Activated T-helper 1 cell treated with anti-CD3 and anti-CD28 coated beads, Interleukin-12 subunit alpha, Interleukin-12 subunit beta, Interleukin-2, Interleukin-4 antibody, amounts not matched to agents 30 ng/mL and 10 ng/mL and 1 ng/mL, durations not matched to agents 14 hours and 24 hours and 36 hours (primary cell): ENCODE data around the gene CSNK1G1. TPM values are rescaled to one million over a fixed set of nuclear protein-coding genes. Genes with fewer than 3 reads are reported as not detected.
"Not testable (repeated sequence)": the region's sequence is repeated elsewhere in the genome, so short reads cannot be mapped to it uniquely, and the experiment has no call there.

Experiments used
- DNase-seq: peaks from one replicate; pipeline ENCODE4 v3.0.0; 2021; ENCODE audit warnings: low spot score
- H3K27ac Mint-ChIP-seq: one replicate; pipeline ENCODE4 v1.8.0; 2021; ENCODE audit warnings: mild to moderate bottlenecking, mixed read lengths
- H3K27me3 Mint-ChIP-seq: one replicate; pipeline ENCODE4 v1.8.0; 2022; ENCODE audit warnings: mild to moderate bottlenecking, moderate library complexity, mixed read lengths; ENCODE audit not compliant: insufficient read depth
- H3K36me3 Mint-ChIP-seq: one replicate; pipeline ENCODE4 v1.8.0; 2021; ENCODE audit warnings: low read depth, mixed read lengths
- H3K4me1 Mint-ChIP-seq: one replicate; pipeline ENCODE4 v1.8.0; 2021; ENCODE audit warnings: low read depth, mixed read lengths
- H3K4me3 Mint-ChIP-seq: one replicate; pipeline ENCODE4 v1.8.0; 2021; ENCODE audit warnings: mild to moderate bottlenecking, moderate library complexity, mixed read lengths
- H3K9me3 Mint-ChIP-seq: one replicate; pipeline ENCODE4 v1.8.0; 2021; ENCODE audit warnings: mixed read lengths
- intact Hi-C: fragments of 100-400 bp; cut with micrococcal nuclease; formaldehyde crosslinking; loops from one replicate; pipeline ENCODE4 v1.15.1; 2024
- total RNA-seq: library from RNA; stranded (reverse); gene quantifications from 2 replicates; pipeline ENCODE4 v1.2.3, GENCODE V29; 2022

Gene CSNK1G1
- total RNA-seq, 1 donor from 2014 or later: 31.3 TPM

DNA sequence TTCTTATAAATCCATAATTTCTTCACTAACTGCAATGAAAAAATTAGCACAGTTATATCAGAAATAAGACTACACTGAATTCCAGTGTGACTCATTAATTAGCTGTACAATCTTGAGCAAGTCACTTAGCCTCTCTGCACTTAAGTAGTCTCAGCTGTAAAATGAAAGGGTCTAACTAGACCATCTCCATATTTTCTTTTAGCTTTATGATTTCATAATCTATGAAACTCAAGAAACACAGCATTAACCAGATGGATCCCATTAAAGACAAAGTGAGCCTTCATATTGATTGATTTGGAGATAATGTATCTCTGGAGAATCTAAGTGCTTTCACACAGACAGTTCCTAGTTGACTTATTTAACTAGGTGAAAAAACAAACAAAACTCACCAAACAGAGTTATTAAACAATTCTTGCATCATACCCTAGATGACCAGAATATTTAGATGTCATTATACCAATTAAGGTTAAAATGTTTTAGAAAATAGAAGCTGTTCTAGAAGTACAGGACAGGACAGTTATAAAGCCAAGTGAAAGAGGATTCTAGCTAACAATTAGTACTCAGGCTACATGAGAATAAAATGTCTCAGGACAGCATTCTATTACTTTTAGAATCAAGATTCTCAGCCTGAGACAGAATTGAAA is 11.2 kb downstream of the CSNK1G1 start:
- H3K27ac Mint-ChIP-seq: no peak overlapping the region
- peaks cover 6% of the 10 kb centered on the region for H3K4me1 Mint-ChIP-seq
- no peak for DNase-seq
- H3K27me3 Mint-ChIP-seq: no peaks in the 10 kb centered on the region
- no peak overlapping the region for H3K4me3 Mint-ChIP-seq
- H3K36me3 Mint-ChIP-seq: peaks cover 17% of the 10 kb centered on the region
- H3K9me3 Mint-ChIP-seq: no peaks in the 10 kb centered on the region
- intact Hi-C loops: no loop called here

GRCh38 chr15:64343841-64344240 is 12.1 kb downstream of the CSNK1G1 start:
- H3K4me3 Mint-ChIP-seq: no peak overlapping the region
- no peaks in the 10 kb centered on the region for H3K27me3 Mint-ChIP-seq
- peaks cover 18% of the 10 kb centered on the region for H3K36me3 Mint-ChIP-seq
- H3K4me1 Mint-ChIP-seq: peaks cover 6% of the 10 kb centered on the region
- no peaks in the 10 kb centered on the region for H3K9me3 Mint-ChIP-seq
- DNase-seq: no peak
- intact Hi-C loops: no loop called here
- no peak overlapping the region for H3K27ac Mint-ChIP-seq

- intact Hi-C loops: no loop called here
- DNase-seq: no peak
- peaks cover 18% of the 10 kb centered on the region for H3K36me3 Mint-ChIP-seq
- H3K27me3 Mint-ChIP-seq: no peaks in the 10 kb centered on the region
- no peak overlapping the region for H3K27ac Mint-ChIP-seq
- H3K4me1 Mint-ChIP-seq: peaks cover 6% of the 10 kb centered on the region
- no peaks in the 10 kb centered on the region for H3K9me3 Mint-ChIP-seq
- H3K4me3 Mint-ChIP-seq: no peak overlapping the region
Measured at GRCh38 chr15:64343222-64343621, 12.8 kb downstream of the CSNK1G1 start.

- Mint-ChIP-seq H3K4me1 (peaks cover 13% of the 10 kb centered on the region), H3K27me3 (no peaks in the 10 kb centered on the region), H3K36me3 (peaks cover 19% of the 10 kb centered on the region), H3K4me3 (no peak overlapping the region), H3K9me3 (no peaks in the 10 kb centered on the region), H3K27ac (no peak overlapping the region)
- intact Hi-C loops: no loop called here
- no peak for DNase-seq
Measured at GRCh38 chr15:64341961-64342360, 14.0 kb downstream of the CSNK1G1 start.

DNA sequence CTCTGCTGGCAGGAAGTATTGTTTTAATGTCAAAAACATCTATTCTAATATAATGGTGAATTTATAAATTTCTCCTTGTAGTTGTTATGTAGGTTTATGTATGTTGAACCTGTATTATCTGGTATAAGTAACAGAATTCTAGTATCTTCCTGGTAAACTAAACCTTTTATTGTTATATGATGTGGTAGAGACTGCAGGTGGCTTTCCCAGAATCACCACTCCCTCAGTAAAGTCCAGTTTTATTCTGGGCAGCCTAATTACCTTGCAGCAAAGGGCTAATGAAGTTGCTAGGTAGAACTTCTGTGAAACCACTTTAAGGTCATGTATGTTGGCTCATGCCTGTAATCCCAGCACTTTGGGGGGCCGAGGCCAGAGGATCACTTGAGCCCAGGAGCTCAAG is 15.6 kb downstream of the CSNK1G1 start:
- Mint-ChIP-seq H3K36me3 (peaks cover 17% of the 10 kb centered on the region), H3K4me1 (peaks cover 23% of the 10 kb centered on the region), H3K27me3 (no peaks in the 10 kb centered on the region), H3K4me3 (no peak overlapping the region), H3K9me3 (no peaks in the 10 kb centered on the region), H3K27ac (no peak overlapping the region)
- no peak for DNase-seq
- intact Hi-C loops: no loop called here

- DNase-seq: no peak
- Mint-ChIP-seq H3K27ac (no peak overlapping the region), H3K4me1 (peaks cover 41% of the 10 kb centered on the region), H3K4me3 (no peak overlapping the region), H3K36me3 (peaks cover 19% of the 10 kb centered on the region), H3K9me3 (no peaks in the 10 kb centered on the region), H3K27me3 (no peaks in the 10 kb centered on the region)
- intact Hi-C loops: no loop called here
Measured at GRCh38 chr15:64337761-64338160, 18.2 kb downstream of the CSNK1G1 start.

DNA sequence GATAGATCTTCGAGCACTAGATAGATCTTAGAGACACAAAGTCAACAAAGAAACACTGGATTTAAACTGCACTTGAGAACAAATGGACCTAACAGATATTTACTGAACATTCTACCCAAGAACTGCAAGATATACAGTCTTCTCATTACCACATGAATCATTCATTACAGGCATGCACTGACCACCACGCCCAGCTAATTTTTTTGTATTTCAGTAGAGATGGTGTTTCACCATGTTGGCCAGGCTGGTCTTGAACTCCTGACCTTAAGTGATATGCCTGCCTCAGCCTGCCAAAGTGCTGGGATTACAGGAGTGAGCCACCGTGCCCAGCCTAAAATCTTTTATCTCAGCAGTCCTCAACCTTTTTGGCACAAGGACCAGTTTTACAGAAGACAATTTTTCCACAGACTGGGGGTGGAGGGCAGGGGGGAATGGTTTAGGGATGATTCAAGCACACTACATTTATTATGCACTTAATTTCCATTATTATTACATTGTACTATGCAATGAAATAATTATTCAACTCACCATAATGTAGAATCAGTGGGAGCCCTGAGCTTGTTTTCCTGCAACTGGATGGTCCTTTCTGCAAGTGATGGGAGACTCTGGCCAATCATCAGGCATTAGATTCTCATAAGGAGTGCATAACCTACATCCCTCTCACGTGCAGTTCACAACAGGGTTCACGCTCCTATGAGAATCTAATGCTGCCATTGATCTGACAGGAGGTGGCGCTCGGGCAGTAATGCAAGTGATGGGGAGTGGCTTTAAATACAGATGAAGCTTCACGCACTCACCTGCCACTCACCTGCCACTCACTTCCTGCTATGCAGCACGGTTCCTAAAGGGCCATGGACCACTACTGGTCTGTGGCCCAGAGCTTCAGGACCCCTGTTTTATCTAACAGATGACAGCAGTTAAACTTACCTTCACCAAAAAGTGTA is 21.7 kb downstream of the CSNK1G1 start:
- Mint-ChIP-seq H3K4me3 (no peak overlapping the region), H3K36me3 (peaks cover 16% of the 10 kb centered on the region), H3K4me1 (peaks cover 35% of the 10 kb centered on the region), H3K27ac (no peak overlapping the region), H3K27me3 (no peaks in the 10 kb centered on the region), H3K9me3 (no peaks in the 10 kb centered on the region)
- DNase-seq: no peak
- intact Hi-C loops: no loop called here

- DNase-seq: no peak
- H3K27me3 Mint-ChIP-seq: no peaks in the 10 kb centered on the region
- intact Hi-C loops: no loop called here
- H3K36me3 Mint-ChIP-seq: peaks cover 13% of the 10 kb centered on the region
- no peak overlapping the region for H3K27ac Mint-ChIP-seq
- no peak overlapping the region for H3K4me3 Mint-ChIP-seq
- no peaks in the 10 kb centered on the region for H3K9me3 Mint-ChIP-seq
- H3K4me1 Mint-ChIP-seq: peaks cover 35% of the 10 kb centered on the region
Measured at GRCh38 chr15:64333516-64333915, 22.5 kb downstream of the CSNK1G1 start.

- H3K27me3 Mint-ChIP-seq, H3K27ac Mint-ChIP-seq, intact Hi-C loops, H3K9me3 Mint-ChIP-seq, DNase-seq, H3K36me3 Mint-ChIP-seq, H3K4me3 Mint-ChIP-seq: not testable (repeated sequence)
- H3K4me1 Mint-ChIP-seq: peaks cover 28% of the 10 kb centered on the region
Measured at GRCh38 chr15:64331668-64332067, 24.3 kb downstream of the CSNK1G1 start.

DNA sequence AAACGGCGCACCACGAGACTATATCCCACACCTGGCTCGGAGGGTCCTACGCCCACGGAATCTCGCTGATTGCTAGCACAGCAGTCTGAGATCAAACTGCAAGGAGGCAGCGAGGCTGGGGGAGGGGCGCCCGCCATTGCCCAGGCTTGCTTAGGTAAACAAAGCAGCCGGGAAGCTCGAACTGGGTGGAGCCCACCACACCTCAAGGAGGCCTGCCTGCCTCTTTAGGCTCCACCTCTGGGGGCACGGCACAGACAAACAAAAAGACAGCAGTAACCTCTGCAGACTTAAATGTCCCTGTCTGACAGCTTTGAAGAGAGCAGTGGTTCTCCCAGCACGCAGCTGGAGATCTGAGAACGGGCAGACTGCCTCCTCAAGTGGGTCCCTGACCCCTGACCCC is 29.0 kb downstream of the CSNK1G1 start:
- H3K36me3 Mint-ChIP-seq, H3K4me1 Mint-ChIP-seq, H3K27ac Mint-ChIP-seq, H3K27me3 Mint-ChIP-seq, intact Hi-C loops, H3K9me3 Mint-ChIP-seq, DNase-seq, H3K4me3 Mint-ChIP-seq: not testable (repeated sequence)

- H3K27me3 Mint-ChIP-seq, H3K27ac Mint-ChIP-seq: not testable (repeated sequence)
Measured at GRCh38 chr15:64326458-64326857, 29.5 kb downstream of the CSNK1G1 start.

GRCh38 chr15:64324165-64324877 is 31.7 kb downstream of the CSNK1G1 start:
- no peak for DNase-seq
- Mint-ChIP-seq H3K4me1 (no peaks in the 10 kb centered on the region), H3K36me3 (peaks cover 2% of the 10 kb centered on the region), H3K9me3 (no peaks in the 10 kb centered on the region), H3K4me3 (no peak overlapping the region), H3K27ac (no peak overlapping the region), H3K27me3 (no peaks in the 10 kb centered on the region)
- intact Hi-C loops: no loop called here

More at GRCh38 chr15:64326458-64326857, 29.5 kb downstream of the CSNK1G1 start:
- H3K36me3 Mint-ChIP-seq, H3K4me3 Mint-ChIP-seq, DNase-seq, intact Hi-C loops, H3K4me1 Mint-ChIP-seq, H3K9me3 Mint-ChIP-seq: not testable (repeated sequence)

- Mint-ChIP-seq H3K27ac (no peak overlapping the region), H3K4me1 (no peaks in the 10 kb centered on the region), H3K27me3 (no peaks in the 10 kb centered on the region), H3K9me3 (no peaks in the 10 kb centered on the region), H3K36me3 (peaks cover 2% of the 10 kb centered on the region), H3K4me3 (no peak overlapping the region)
- DNase-seq: no peak
- intact Hi-C loops: no loop called here
Measured at GRCh38 chr15:64315216-64315615, 40.8 kb downstream of the CSNK1G1 start.
